HepG2 (cell line): Measurements from ENCODE around the gene CLDN3. TPM values are rescaled to one million over a fixed set of nuclear protein-coding genes. Genes with fewer than 3 reads are reported as not detected.

ENCODE experiments used
- ATAC-seq: fragments of 200-7000 bp; cut with Tn5 transposase; 3 replicates; pipeline ENCODE4 v1.9.1; 2020; ENCODE audit warnings: mild to moderate bottlenecking, moderate library complexity
- BruUV-seq: library from RNA; stranded (reverse); fragments of 400-500 nt; replicated peaks from 2 replicates; lab custom pipeline; 2021; lab: Mats Ljungman, UMichigan
- CTCF ChIA-PET: fragments of 300-600 bp; formaldehyde crosslinking; extraction: SDS; loops from one replicate; lab custom pipeline; 2021; ENCODE audit warnings: low total read pairs, inconsistent platforms, low intra/inter-chr PET ratio; lab: Yijun Ruan, JAX
- POLR2A ChIA-PET: fragments of 350-600 bp; sonication (Branson Sonifier 250); formaldehyde crosslinking; loops from one replicate; lab custom pipeline; 2020; ENCODE audit warnings: antibody characterized with exemption, inconsistent platforms; lab: Yijun Ruan, JAX
- DNase-seq: peaks from one replicate; pipeline ENCODE4 v3.0.0-alpha.2; 2015; ENCODE audit warnings: low spot score
- FAIRE-seq: peaks from 3 replicates; lab custom pipeline; 2011; peaks lifted over from hg19 to GRCh38; lab: Jason Lieb, UNC
- H2AFZ ChIP-seq: one replicate; pipeline ENCODE4 v1.6.1; 2011; ENCODE audit warnings: low read length, inconsistent platforms
- H3K27ac ChIP-seq: fragments of 300-600 bp; 3 replicates; pipeline ENCODE4 v1.8.0; 2011; ENCODE audit warnings: mixed run types, mild to moderate bottlenecking, mixed read lengths, low read length, inconsistent platforms; ENCODE audit not compliant: insufficient read depth; ENCODE audit errors: extremely low read length
- H3K27me3 ChIP-seq, 2 experiments: fragments of 200-600 bp in 1 of 2; 2 replicates in 1 of 2; 3 replicates in 1 of 2; pipeline versions ENCODE4 v1.6.0 to v1.8.0; 2011; ENCODE audit warnings: low read length in 2 of 2, mild to moderate bottlenecking in 2 of 2, moderate library complexity in 2 of 2, inconsistent platforms in 1 of 2; ENCODE audit not compliant: insufficient read depth in 2 of 2, control insufficient read depth in 1 of 2
- H3K36me3 ChIP-seq, 2 experiments: fragments of 200-600 bp in 1 of 2; replicated peaks in 1 of 2; 2 replicates in 1 of 2; 3 replicates in 1 of 2; pipeline versions ENCODE4 v1.5.1 to v1.8.0; 2011; ENCODE audit warnings: low read length in 2 of 2, inconsistent platforms in 1 of 2; ENCODE audit not compliant: insufficient read depth in 2 of 2, control insufficient read depth in 1 of 2
- H3K4me1 ChIP-seq: 2 replicates; pipeline ENCODE4 v1.5.1; 2012; ENCODE audit warnings: low read length, inconsistent platforms; ENCODE audit not compliant: insufficient read depth
- H3K4me2 ChIP-seq: 2 replicates; pipeline ENCODE4 v1.6.0; 2011; ENCODE audit warnings: low read depth, low read length, inconsistent platforms
- H3K4me3 ChIP-seq, 3 experiments: fragments of 200-600 bp in 1 of 3; sonication (generic), shearing (Covaris generic) in 1 of 3; replicated peaks in 1 of 3; 2 replicates each; pipeline ENCODE4 v1.5.1; 2011 to 2016; ENCODE audit warnings: low read length in 3 of 3, inconsistent platforms in 2 of 3, low read depth in 2 of 3, mild to moderate bottlenecking in 2 of 3, control low read depth in 1 of 3, mixed read lengths in 1 of 3; ENCODE audit not compliant: insufficient read depth in 1 of 3
- H3K79me2 ChIP-seq: one replicate; pipeline ENCODE4 v1.6.1; 2011; ENCODE audit warnings: low read length, inconsistent platforms; ENCODE audit not compliant: insufficient read depth
- H3K9ac ChIP-seq: 2 replicates; pipeline ENCODE4 v1.6.0; 2011; ENCODE audit warnings: mild to moderate bottlenecking, low read depth, low read length, inconsistent platforms; ENCODE audit not compliant: insufficient read depth
- H3K9me3 ChIP-seq: 2 replicates; pipeline ENCODE4 v1.5.1; 2012; ENCODE audit warnings: mild to moderate bottlenecking, low read length
- H4K20me1 ChIP-seq: 2 replicates; pipeline ENCODE4 v1.6.0; 2011; ENCODE audit warnings: inconsistent platforms, mild to moderate bottlenecking, low read length, moderate library complexity; ENCODE audit not compliant: insufficient read depth
- DPF2 ChIP-seq: sonication (generic); formaldehyde crosslinking; IDR thresholded peaks from 2 replicates; pipeline ENCODE4 v1.4.0; 2020; ENCODE audit warnings: mild to moderate bottlenecking, low read depth, missing genetic modification reagents, borderline replicate concordance
- HNRNPL ChIP-seq: fragments of 200-400 bp; formaldehyde crosslinking; IDR thresholded peaks from 2 replicates; pipeline ENCODE4 v1.6.1; 2017; ENCODE audit warnings: mild to moderate bottlenecking, low read depth, low read length
- HOXA7 ChIP-seq: sonication (generic); formaldehyde crosslinking; IDR thresholded peaks from 2 replicates; pipeline ENCODE4 v1.8.1; 2022; ENCODE audit warnings: mild to moderate bottlenecking, missing genetic modification reagents, moderate library complexity
- JARID2 ChIP-seq: sonication (generic); formaldehyde crosslinking; IDR thresholded peaks from 2 replicates; pipeline ENCODE4 v1.8.1; 2023; ENCODE audit warnings: missing genetic modification reagents, inconsistent platforms; ENCODE audit not compliant: insufficient replicate concordance
- MAFF ChIP-seq: IDR thresholded peaks from 2 replicates; pipeline ENCODE4 v1.6.1; 2011; ENCODE audit warnings: low read depth, low read length, improper control_type of control experiment
- MAFG ChIP-seq: sonication (generic); formaldehyde crosslinking; IDR thresholded peaks from 2 replicates; pipeline ENCODE4 v1.5.1; 2020; ENCODE audit warnings: mild to moderate bottlenecking, missing genetic modification reagents
- MAFK ChIP-seq, 2 experiments: IDR thresholded peaks in 1 of 2; conservative IDR thresholded peaks in 1 of 2; 2 replicates each; pipeline ENCODE4 v1.6.1; 2011; ENCODE audit warnings: improper control_type of control experiment in 2 of 2, low read length in 2 of 2
- NFE2 ChIP-seq: sonication (generic); formaldehyde crosslinking; IDR thresholded peaks from 2 replicates; pipeline ENCODE4 v1.4.0; 2020; ENCODE audit warnings: missing genetic modification reagents
- NFE2L2 ChIP-seq: fragments of 150-350 bp; IDR thresholded peaks from 2 replicates; pipeline ENCODE4 v1.6.1; 2014; ENCODE audit warnings: low read length
- NKX3-1 ChIP-seq: sonication (generic); formaldehyde crosslinking; IDR thresholded peaks from 2 replicates; pipeline ENCODE4 v1.5.0; 2020; ENCODE audit warnings: missing genetic modification reagents
- PAF1 ChIP-seq: IDR thresholded peaks from 2 replicates; pipeline ENCODE4 v1.6.1; 2016; ENCODE audit warnings: missing genetic modification reagents, missing compliant biosample characterization
- SNAPC5 ChIP-seq: sonication (generic); formaldehyde crosslinking; IDR thresholded peaks from 2 replicates; pipeline ENCODE4 v1.8.1; 2023; ENCODE audit warnings: mild to moderate bottlenecking, missing genetic modification reagents, borderline replicate concordance
- STAG1 ChIP-seq: sonication (generic); formaldehyde crosslinking; IDR thresholded peaks from 2 replicates; pipeline ENCODE4 v1.4.0; 2020; ENCODE audit warnings: missing genetic modification reagents
- ZMYM2 ChIP-seq: sonication (generic); formaldehyde crosslinking; IDR thresholded peaks from 2 replicates; pipeline ENCODE4 v1.8.0; 2022; ENCODE audit warnings: mild to moderate bottlenecking, missing genetic modification reagents
- ZNF180 ChIP-seq: sonication (generic); formaldehyde crosslinking; IDR thresholded peaks from 2 replicates; pipeline ENCODE4 v1.4.0; 2020; ENCODE audit warnings: low read depth, missing genetic modification reagents, borderline replicate concordance
- ZNF225 ChIP-seq: sonication (generic); formaldehyde crosslinking; IDR thresholded peaks from 2 replicates; pipeline ENCODE4 v1.4.0; 2020; ENCODE audit warnings: mild to moderate bottlenecking, missing genetic modification reagents
- ZSCAN5A ChIP-seq: sonication (generic); formaldehyde crosslinking; IDR thresholded peaks from 2 replicates; pipeline ENCODE4 v1.8.0; 2022; ENCODE audit warnings: mild to moderate bottlenecking, missing genetic modification reagents, borderline replicate concordance
- WGBS: methylation state at CpG from one replicate; pipeline ENCODE4 v1.1.6; 2017; ENCODE audit warnings: low lambda C conversion rate; 5-methylcytosine and 5-hydroxymethylcytosine counted together
- in situ Hi-C: cut with HindIII; loops from 2 replicates; pipeline ENCODE4 v1.10.0; 2017; ENCODE audit warnings: low pct_unique_long_range_greater_than_20kb; ENCODE audit not compliant: extremely low pct_ligation_motif_present
- intact Hi-C: fragments of 100-400 bp; cut with micrococcal nuclease; formaldehyde crosslinking; loops from one replicate; pipeline ENCODE4 v1.10.0; 2022; ENCODE audit not compliant: unreplicated experiment
- polyA plus RNA-seq, 8 experiments: library from polyadenylated mRNA; depleted of rRNA in 3 of 8; stranded (reverse) in 7 of 8; unstranded in 1 of 8; fragments of >200 nt; fragmentation: Illumina TruSeq in 4 of 8; extraction: Trizol in 4 of 8; gene quantifications; 2 replicates each; pipeline versions ENCODE4 v1.2.1 to v1.2.3, GENCODE V29; 2011 to 2016; ENCODE audit warnings: low read depth in 4 of 8, missing spikeins in 1 of 8, mixed read lengths in 1 of 8; ENCODE audit not compliant: insufficient read depth in 1 of 8
- total RNA-seq, 5 experiments: library from RNA; depleted of rRNA; stranded (reverse); fragments of >200 nt; fragmentation: Illumina TruSeq; extraction: Trizol; gene quantifications; 2 replicates each; pipeline ENCODE4 v1.2.3, GENCODE V29; 2016; ENCODE audit warnings: low read depth in 1 of 5

Gene CLDN3
- total and polyA plus RNA-seq, 2 of the 13 experiments (the other 11 are each of a cell fraction or from before 2014, with no cell fraction given), result 0.31 to 0.51 TPM

GRCh38 chr7:73774923-73775322 lies 4.9 kb upstream of the CLDN3 start:
- BruUV-seq, result no TSS peak
- no peaks in the 10 kb centered on the region for H3K9me3 ChIP-seq
- intact Hi-C loops, result no loop called here
- DNase-seq, result no peak
- TF ChIP-seq NFE2L2, result peak; percentile 96
- TF ChIP-seq MAFF, result peak; percentile 95
- peak; percentile 83 for TF ChIP-seq MAFG (CRISPR knock-in tag)
- peak; percentile 96 to 97 for TF ChIP-seq MAFK (conservative IDR thresholded peaks at IDR 0.05 in 1 of 2, IDR thresholded peaks at IDR 0.05 in 1 of 2; ENCODE audit: low read length in 2 of 2)
- no peak for TF ChIP-seq SNAPC5 (CRISPR knock-in tag)
- no peak for TF ChIP-seq ZMYM2 (CRISPR knock-in tag)
- TF ChIP-seq NFE2 (CRISPR knock-in tag), result peak; percentile 35; the same call in 1 of the 2 replicates
- TF ChIP-seq, all 625 proteins: peak for 5
- ATAC-seq (no peak), FAIRE-seq (no peak)
- Histone ChIP-seq H3K9ac (no peak overlapping the region), H4K20me1 (no peaks in the 10 kb centered on the region), H3K4me2 (no peak overlapping the region), H3K27ac (no peak overlapping the region), H2AFZ (no peak overlapping the region), H3K36me3 (no peaks in the 10 kb centered on the region), H3K4me1 (peaks cover 28% of the 10 kb centered on the region), H3K4me3 (no peak overlapping the region), H3K79me2 (no peaks in the 10 kb centered on the region), H3K27me3 (peaks cover 0 to 2% of the 10 kb centered on the region in 2 experiments; a peak in 2 of 5 replicates)
- in situ Hi-C loops, result no loop called here
- WGBS, result 3% methylated on average over 1 of the region's 1 CpG
- ChIA-PET CTCF (no interaction called here), POLR2A (no interaction called here)

GRCh38 chr7:73773700-73774517 lies 3.8 kb upstream of the CLDN3 start:
- peak; percentile 74 for ATAC-seq
- TF ChIP-seq ZSCAN5A (CRISPR knock-in tag) (no peak), ZNF225 (no peak), ZNF180 (no peak), PAF1 (CRISPR knock-in tag) (no peak), ZMYM2 (CRISPR knock-in tag) (no peak), HNRNPL (0 out of 2 replicates have a peak, but pooled peaks have one; percentile 28), JARID2 (CRISPR knock-in tag) (no peak), NKX3-1 (CRISPR knock-in tag) (no peak), STAG1 (no peak), HOXA7 (CRISPR knock-in tag) (no peak), DPF2 (CRISPR knock-in tag) (0 out of 2 replicates have a peak, but pooled peaks have one; percentile 35)

More at GRCh38 chr7:73773700-73774517, 3.8 kb upstream of the CLDN3 start:
- no TSS peak for BruUV-seq
- H3K9ac ChIP-seq, result no peak overlapping the region
- DNase-seq (no peak), FAIRE-seq (peak; percentile 54)
- peaks cover 0 to 2% of the 10 kb centered on the region in 2 experiments; a peak in 2 of 5 replicates for H3K27me3 ChIP-seq
- no peaks in the 10 kb centered on the region for H3K9me3 ChIP-seq
- peaks cover 28% of the 10 kb centered on the region for H3K4me1 ChIP-seq
- H3K4me3 ChIP-seq, result no peak overlapping the region
- ChIA-PET POLR2A (no interaction called here), CTCF (no interaction called here)
- H3K27ac ChIP-seq, result peak overlapping the region; percentile 23
- intact Hi-C loops, result no loop called here
- in situ Hi-C loops, result no loop called here
- 68% methylated on average over 6 of the region's 6 CpGs for WGBS
- no peaks in the 10 kb centered on the region for H3K79me2 ChIP-seq
- no peaks in the 10 kb centered on the region for H3K36me3 ChIP-seq
- no peaks in the 10 kb centered on the region for H4K20me1 ChIP-seq
- H3K4me2 ChIP-seq, result peak overlapping the region; percentile 48
- no peak overlapping the region for H2AFZ ChIP-seq
